Anterior cingulate cortex (tissue), 58 donors: Measurements from ENCODE around the gene LYZL1.
"Not testable (repeated sequence)": the region's sequence is repeated elsewhere in the genome, so short reads cannot be mapped to it uniquely, and the experiment has no call there.

Experiments used
- DNase-seq, 58 donors: peaks; one replicate each; lab custom pipeline; 2025; lab: John Stamatoyannopoulos, UW

The LYZL1 gene

DNA sequence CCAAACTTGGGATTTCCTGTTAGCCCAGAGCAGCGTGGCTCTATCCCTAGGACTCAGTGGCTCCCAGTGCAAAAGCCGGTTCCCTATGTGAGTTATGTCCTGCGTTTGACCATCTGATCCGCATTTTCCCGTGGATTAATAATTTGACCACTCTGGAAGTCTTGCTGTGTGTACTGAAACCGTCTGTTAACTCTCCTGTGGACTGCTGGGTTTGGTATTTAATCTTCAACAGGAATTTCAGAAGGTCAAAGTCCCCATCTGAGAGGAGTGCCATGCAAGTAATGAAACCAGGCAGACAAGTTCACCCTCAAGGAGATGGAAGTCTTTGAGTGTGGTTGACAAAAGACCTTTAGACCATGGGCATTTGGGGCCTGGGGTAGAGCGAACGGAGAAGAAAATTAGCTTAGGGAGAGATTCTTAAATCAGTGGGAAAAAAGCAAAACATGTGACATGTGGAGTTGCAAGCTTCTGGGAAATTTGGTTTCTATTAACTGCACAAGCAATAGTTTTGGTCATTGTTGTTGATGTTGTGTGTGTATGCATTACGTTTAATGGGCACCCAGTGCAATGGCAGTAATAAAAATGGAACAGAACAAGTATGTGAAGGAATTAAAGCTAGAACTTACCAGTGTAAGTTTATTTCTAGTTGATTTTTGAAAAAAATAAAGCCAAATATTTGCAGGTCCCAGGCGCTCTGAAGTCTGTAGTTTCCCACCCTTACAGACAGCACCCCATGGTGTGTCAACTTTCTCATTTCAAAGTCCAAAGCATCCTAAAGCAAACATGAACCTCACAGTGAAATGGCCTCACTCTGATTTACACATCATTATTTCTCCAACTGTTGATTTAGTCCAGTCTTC is 38.2 kb downstream of the LYZL1 start:
- DNase-seq = no peak

DNA sequence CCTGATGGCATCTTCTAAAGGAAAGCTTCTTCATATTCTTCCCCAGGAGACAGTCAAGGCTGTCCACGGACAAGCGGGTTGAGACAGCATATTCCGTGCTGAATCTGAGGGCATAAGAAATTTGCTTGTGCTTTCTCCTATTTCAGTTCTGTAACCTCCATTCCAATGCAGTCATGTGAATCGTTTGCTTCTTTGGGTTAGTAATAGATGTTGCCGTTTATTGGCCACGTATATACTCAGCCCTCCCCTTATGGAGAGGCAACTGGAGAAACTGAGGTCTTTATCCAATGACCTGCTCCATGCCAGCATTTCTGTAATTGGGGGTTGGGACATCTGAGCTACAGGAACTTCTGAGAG is 38.9 kb downstream of the LYZL1 start:
- DNase-seq = no peak

DNA sequence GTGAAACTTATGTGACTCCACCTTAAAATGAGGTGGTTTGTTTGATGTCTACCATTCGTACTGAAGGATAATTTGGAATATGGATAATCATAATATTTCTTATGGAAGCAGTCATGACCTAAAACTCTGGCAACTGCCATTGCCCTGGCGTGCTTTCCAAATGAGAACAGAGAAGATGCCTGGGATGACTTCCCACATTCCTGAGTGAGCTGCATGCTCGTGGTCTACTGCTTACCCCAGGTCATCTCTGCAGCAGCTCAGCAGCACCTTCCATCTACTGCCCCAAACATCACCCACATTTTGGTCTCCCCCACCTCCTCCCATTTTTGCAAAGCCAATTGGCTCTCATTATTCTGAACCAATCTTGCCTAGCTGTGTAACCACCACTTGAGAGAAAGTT is 40.1 kb downstream of the LYZL1 start:
- no peak for DNase-seq

DNA sequence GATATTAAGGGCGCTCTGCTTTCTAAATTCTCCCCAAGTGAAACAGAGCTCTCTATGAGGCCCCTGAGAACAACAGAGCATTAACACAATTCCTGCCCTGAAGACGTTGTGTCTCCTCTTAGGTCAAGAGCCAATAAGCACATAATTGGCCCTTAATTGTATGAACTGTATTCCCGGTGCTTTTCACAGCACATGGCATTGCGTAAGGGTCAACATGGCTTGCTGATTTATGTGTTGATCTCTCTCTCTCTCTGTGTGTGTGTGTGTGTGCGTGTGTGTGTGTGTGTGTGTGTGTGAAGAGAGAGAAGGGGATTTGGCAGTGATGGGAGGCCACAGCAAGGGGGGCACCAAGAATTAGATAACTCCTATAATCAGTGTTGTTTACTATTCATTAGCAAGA is 40.5 kb downstream of the LYZL1 start:
- no peak for DNase-seq

DNA sequence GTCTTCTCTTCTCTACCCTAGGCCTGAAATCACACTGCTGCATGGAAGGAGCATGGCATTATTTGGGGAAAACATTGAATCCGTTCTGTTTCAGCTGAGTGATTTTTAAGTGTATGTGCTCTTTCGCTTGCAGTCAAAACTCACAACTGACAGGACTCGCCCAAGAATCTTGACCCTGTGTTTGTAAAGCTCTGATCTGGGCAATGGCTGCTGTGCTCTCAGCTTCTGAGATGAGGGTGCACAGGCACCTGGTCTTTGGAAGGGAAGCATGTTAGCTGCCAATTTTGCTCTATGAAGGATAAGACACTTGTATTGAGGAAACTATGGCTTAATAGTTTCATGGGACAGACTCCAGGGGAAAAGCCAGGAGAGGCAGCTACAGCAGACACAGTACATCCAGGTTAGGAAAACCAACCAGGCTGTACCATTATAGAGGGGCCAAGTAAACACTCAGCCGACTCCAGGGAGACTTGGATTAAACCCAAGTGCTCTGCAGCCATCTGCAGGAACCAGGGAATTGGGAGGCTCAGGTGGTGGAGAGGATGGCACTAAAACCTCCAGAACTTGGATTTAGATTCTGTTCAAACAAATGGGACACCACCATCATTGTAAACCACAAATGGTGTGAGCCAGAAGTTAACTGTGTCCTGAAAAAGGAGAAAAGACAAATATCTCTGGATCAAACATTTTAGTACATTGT is 43.3 kb downstream of the LYZL1 start:
- no peak for DNase-seq

DNA sequence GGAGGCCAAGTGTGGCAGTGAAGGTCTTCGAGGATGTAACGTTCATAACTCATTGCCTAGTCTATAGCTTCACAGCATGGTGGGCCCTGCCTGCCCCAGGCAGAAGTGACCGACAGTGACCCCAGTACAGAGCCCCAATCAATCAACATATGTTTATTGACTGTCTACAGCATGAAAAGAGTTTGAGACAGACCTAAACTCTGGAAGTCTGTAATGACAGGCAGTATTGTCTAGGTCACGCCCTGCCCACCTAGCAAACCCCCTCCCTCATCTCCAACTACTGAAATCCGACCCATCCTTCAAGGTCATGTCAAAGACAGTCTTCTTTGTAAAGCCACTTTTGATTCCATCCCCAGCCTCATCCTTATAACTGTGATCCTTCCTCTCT is 43.9 kb downstream of the LYZL1 start:
- DNase-seq = no peak

DNA sequence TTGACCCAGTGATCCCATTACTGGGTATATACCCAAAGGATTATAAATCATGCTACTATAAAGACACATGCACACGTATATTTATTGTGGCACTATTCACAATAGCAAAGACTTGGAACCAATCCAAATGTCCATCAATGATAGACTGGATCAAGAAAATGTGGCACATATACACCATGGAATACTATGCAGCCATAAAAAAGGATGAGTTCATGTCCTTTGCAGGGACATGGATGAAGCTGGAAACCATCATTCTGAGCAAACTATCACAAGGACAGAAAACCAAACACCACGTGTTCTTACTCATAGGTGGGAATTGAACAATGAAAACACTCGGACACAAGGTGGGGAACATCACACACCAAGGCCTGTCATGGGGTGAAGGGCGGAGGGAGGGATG is 48.7 kb downstream of the LYZL1 start:
- DNase-seq = not testable (repeated sequence)

DNA sequence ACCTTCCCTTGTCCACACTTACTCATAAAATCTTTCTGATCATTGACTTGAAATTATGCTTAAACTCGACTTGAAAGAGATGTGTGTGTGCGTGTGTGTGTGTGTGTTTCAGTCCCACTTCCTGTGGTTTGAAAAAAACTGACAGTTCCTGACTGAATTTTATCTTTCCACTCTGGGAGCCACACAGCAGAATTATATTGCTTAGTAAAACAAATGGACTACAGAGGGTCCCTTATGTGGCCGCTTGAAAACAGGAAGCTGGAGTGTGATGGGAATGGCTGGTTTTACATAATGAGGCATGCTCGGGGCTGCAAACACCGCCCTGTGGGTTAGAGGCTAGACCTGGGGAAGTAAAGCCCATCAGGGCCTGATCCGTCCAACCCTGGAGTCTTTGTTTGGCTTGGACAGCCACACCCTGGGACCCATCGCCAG is 54.8 kb downstream of the LYZL1 start:
- no peak for DNase-seq

DNA sequence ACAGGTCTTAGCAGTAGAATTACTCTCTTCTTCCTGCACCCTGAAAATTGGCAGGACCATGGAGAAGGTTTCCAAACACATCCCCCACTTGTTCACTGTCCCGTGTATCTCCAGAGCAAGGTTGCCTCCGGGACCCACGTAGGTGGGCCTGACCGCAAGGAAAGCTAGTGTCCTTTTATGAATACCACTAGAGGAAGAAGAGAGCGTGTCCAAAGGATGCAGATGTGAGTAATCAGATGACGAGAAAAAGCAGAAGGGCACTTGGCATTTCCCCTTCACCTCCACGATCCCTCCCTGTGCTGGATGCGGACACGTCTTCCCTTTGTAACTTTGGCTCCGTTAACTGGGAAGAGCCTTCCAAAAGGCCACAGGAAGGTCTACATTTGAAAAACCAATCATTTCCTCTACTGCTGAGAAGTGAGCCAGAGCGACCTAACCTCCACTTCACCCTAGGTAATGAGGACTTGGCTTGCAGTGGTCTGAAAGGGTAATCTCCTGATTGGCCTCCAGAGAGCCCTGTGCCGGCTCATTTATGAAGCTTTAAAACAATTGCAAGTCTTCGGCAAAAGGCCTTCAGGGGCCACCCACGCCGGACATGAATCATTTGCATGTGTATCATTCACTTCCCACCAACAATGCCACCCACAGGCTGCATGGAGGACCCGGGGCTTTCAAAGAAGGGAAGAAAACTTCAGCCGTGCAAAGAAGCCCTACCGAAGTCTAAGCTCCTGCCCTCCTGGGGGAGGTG is 55.4 kb downstream of the LYZL1 start:
- no peak for DNase-seq

DNA sequence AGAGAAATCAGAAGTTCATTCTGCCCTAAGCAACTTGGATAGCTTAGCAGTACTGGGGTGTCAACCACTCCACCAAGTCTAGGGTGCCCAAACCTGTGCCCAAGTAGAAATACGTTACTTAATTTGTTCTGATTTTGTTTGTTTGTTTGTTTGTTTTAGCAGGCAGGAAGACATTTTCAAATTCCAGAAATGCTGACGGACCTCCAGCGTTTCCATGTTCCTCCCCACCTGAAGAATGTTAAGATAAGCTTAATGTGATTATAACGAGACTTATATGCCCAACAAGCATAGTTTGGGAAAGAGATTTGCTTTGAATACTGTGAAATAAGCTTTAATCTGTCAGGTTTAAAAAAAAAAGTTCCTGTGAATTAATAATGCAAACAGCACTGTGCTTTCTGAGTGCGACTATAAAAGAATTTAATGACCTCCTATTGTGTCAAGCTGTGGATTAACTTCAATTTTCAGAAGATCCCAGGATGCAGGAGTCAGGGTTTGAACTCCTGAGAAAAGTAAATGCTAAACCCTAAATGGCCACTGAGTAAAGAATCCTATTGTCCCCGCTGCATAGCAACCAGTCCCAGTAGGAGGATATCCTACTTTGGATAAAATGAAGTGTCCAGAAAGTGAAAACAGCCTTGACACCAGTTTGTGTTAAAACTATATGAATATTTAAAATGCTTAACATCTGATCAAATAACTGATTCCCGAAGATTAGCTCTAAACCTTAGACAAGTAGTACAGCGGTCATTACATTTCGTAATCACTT is 56.5 kb downstream of the LYZL1 start:
- DNase-seq = no peak

DNA sequence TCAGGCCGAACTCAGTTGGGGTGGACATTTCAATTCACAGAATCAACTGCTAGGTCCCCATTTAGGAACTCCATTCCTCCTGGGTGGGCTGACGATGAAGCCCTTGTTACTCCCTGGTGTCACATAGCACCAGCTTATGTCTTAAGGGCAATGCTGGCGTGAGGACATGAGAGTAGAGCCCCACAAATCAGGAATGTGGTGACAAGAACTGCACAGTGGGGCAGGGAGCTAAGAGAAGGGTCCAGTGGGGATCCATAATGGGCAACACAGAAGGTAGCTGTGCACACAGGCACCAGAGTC is 57.0 kb downstream of the LYZL1 start:
- no peak for DNase-seq

DNA sequence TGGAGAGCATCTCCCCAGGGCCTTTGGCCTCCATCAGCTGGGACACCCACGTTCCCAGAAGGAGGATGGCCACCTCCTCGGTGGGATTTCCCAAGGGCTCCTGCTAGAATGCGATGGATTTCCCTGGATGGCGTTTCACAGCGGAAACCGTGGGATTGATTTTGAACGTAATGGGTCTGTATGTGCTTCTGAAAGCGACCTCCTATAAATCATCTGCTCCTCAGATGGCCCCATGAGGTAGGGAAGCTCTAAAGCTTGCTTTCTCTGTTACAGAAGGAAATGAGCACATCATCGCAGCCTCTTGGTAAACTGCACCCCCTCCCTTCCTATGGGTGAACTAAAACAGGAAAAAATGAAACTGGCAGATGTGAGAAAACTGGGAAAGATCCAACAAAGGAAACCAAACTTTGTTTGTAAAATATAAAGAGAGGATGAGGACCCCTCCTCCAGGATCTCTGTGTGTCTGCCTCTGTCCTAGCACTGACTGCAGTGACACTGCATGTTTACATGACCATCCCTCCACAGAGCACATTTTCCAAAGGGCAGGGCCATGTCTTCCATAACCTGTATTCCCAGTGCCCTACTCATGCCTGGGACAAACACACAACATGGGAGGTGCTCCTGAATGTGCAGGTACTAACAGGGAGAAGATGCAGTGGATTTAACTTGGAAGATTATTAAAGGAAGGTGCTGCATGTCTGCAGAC is 57.6 kb downstream of the LYZL1 start:
- DNase-seq = no peak

DNA sequence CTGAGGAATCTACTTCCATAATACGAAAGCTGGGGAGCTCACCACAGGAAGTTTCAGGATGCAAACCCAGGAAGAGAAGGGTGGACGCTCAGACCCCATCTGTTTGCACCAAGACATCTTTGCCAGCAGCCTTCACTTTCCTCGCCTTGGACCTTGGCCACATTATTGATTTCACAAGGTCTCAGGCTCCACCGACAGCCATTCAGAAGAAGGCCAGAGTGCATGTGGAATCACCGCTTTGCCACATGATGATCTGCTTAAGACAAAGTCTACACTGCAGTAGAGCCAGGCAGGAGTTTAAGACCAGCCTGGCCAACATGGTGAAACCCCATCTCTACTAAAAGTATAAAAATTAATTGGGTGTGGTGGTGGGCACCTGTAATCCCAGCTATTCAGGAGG is 60.0 kb downstream of the LYZL1 start:
- DNase-seq = no peak

DNA sequence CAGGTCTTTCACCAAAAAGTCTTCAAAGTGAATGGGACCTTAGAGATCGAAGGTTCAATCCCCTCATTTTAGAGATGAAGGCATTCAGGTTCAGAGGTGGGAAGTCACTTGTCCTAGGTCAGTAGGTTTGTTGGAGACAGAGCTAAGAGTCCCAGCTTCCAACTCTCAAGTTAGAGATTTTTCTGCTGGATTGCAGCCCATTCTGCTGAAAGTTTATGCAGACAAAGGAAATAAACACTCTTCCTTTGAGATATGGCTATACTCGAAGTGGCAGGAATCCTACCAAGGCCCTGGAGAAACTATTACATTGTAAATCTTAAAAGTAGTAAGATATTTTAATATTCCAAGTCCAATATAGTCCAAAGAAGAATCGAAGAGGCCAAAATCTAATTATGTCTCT is 64.4 kb downstream of the LYZL1 start:
- DNase-seq = no peak

DNA sequence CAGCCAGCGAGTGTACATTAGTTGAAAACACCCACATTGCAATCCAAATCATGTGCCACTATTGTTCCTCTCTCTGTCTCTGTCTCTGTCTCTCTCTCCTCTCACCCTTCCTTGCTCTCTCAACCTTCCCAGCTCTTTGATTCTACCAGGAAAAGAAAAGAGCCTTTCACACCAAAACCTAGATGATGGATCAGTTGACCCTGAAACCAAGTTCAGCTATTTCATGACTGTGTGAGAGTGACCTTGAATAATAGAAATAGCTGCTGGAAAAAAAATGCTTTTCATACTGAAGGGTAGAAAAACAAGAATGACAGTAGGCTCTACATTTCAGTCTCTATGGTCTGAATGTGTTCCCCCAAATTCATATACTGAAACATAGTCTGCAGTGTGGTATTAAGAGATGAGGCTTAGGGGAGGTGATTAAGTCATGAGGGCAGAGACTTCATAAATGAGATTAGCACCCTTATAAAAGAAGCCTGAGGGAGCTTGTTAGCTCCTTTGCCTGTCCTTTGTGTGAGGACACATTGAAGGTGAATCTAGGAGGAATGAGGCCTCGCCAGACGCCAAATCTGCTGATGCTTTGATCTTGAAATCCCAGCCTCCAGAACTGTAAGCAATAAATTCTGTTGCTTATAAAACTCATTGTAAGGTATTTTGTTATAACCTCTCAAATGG is 65.2 kb downstream of the LYZL1 start:
- no peak for DNase-seq

DNA sequence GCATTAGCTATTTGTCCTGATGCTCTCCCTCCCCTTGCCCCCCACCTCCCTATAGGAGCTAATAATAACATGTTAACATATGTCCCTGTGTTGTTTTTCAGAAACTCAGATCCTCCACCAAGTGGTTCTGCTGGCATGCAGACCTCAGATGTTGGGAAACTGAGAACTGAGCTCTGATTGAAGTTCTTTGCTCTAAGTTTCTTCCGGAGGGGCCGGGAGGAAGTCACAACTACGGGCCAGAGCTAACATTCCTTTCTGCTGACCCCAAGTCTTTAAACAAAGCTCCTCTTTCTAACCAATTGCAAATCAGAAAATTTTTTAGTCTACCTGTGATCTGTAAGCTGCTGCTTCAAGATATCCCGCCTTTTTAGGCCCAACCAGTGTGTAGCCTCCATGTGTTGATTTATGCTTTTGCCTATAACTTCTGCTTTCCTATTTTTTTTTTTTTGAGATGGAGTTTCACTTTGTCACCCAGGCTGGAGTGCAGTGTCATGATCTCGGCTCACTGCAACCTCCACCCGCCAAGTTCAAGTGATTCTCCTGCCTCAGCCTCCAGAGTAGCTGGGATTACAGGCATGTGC is 66.6 kb downstream of the LYZL1 start:
- no peak for DNase-seq

DNA sequence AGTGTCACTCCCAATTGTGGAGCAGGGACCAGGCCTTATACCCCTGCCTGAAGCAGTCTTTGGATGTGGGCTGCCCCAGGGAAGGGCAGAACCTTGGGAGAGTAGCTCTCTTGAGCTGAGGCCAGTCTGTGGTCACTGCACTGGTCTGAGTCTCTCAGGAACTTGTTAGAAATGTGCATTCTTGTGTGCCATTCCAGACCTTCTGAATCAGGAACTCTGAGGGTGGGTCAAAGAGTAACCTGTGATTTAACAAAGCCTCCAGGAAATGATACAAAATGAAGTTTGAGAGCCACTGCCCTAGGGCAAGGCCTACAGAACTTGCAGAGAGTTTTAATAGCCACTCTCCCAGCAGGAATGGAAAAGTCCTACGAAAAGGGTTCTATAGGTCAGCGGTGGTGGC is 68.1 kb downstream of the LYZL1 start:
- DNase-seq = no peak

DNA sequence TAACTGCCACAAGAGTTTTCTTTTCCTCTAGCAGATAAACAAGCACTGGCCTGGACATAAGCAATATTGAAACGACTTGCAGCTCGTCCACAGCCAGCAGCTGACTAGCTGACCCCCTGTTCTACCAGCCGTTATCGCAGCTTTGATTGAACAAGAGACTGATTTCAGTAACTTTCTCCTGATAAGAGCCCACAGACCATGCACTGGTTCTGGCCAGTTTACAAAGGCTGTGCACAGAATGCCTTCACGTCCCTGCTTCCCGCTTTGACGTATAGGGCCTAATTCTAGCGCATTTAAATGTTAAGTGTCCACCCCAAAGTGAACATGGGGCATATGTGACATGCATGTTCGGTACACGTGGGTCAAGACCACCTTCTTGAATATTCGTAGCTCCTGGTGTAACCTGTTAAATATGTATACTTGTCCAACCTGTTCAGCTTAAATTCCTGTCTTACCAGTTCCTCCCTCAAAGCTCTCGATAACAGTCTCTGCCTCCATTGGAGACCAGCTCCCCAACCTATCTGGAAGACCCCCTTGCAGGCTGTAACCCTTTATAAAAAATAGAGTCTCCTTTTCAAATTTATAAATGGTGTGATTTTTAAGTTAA is 69.2 kb downstream of the LYZL1 start:
- DNase-seq = no peak
